K562 (cell line): ENCODE measurements around the gene KIAA0513. TPM values are rescaled to one million over a fixed set of nuclear protein-coding genes. Genes with fewer than 3 reads are reported as not detected.

Source experiments
- ETS2 ChIP-seq: IDR thresholded peaks from 2 replicates; pipeline ENCODE4 v1.6.1; 2016; ENCODE audit warnings: borderline replicate concordance, missing genetic modification characterization, mild to moderate bottlenecking, moderate library complexity, missing compliant biosample characterization; ENCODE audit not compliant: poor library complexity, severe bottlenecking
- MEIS2 ChIP-seq: fragments of 450-650 bp; IDR thresholded peaks from 2 replicates; pipeline ENCODE4 v1.6.1; 2014; ENCODE audit warnings: mild to moderate bottlenecking; ENCODE audit not compliant: partially characterized antibody
- POLR2AphosphoS2 ChIP-seq: IDR thresholded peaks from 2 replicates; pipeline ENCODE4 v1.6.1; 2012; ENCODE audit warnings: low read length, improper control_type of control experiment
- POLR2G ChIP-seq: fragments of 200-400 bp; formaldehyde crosslinking; IDR thresholded peaks from 2 replicates; pipeline ENCODE4 v1.6.1; 2017; ENCODE audit warnings: low read depth, mild to moderate bottlenecking, antibody characterized with exemption, low read length, moderate library complexity
- PURB ChIP-seq: sonication (generic); formaldehyde crosslinking; IDR thresholded peaks from 2 replicates; pipeline ENCODE4 v1.9.0; 2021; ENCODE audit warnings: low read depth, mild to moderate bottlenecking, missing genetic modification reagents
- SMARCB1 ChIP-seq: IDR thresholded peaks from 2 replicates; pipeline ENCODE4 v1.6.1; 2011; ENCODE audit warnings: improper control_type of control experiment, low read depth; ENCODE audit not compliant: insufficient read length
- STAT5B ChIP-seq: fragments of 250-450 bp; sonication (Bioruptor Pico); IDR thresholded peaks from 2 replicates; pipeline ENCODE4 v1.8.0; 2021; ENCODE audit warnings: mild to moderate bottlenecking, inconsistent platforms
- WHSC1 ChIP-seq: IDR thresholded peaks from one replicate; pipeline ENCODE4 v1.6.1; 2012; ENCODE audit warnings: low read length, control low read depth, inconsistent platforms
- XRCC3 ChIP-seq: fragments of 450-650 bp; IDR thresholded peaks from 2 replicates; pipeline ENCODE4 v1.6.1; 2017; ENCODE audit warnings: mild to moderate bottlenecking, moderate library complexity
- polyA plus RNA-seq, 8 experiments: library from polyadenylated mRNA; depleted of rRNA in 4 of 8; stranded (reverse) in 5 of 8; unstranded in 3 of 8; fragments of >200 nt; fragmentation: Nextera tagmentation in 2 of 8; fragmentation: Illumina TruSeq in 1 of 8; extraction: Ambion mirVana in 2 of 8; extraction: Trizol in 1 of 8; gene quantifications; 2 replicates each; pipeline versions ENCODE4 v1.2.1 to v1.2.3, GENCODE V29; 2011 to 2014; ENCODE audit warnings: inconsistent platforms in 1 of 8, missing spikeins in 1 of 8
- total RNA-seq, 7 experiments: library from RNA; depleted of rRNA in 6 of 7; stranded (reverse); fragments of >200 nt in 6 of 7; fragmentation: Illumina TruSeq in 2 of 7; extraction: Trizol in 2 of 7; gene quantifications; 2 replicates each; pipeline versions ENCODE4 v1.2.1 to v1.2.3, GENCODE V29; 2011 to 2021; ENCODE audit warnings: low replicate concordance in 1 of 7
- TF ChIP-seq, protein P1 (sequence below): fragments of 250-450 bp; sonication (Bioruptor Pico); IDR thresholded peaks from 2 replicates; pipeline ENCODE4 v1.5.0; 2021; ENCODE audit warnings: mild to moderate bottlenecking, moderate library complexity

The KIAA0513 gene
- total and polyA plus RNA-seq, 9 of the 15 experiments (the other 6 are each of a cell fraction or from before 2014, with no cell fraction given), result 0.18 to 13.7 (median 10.2) TPM

DNA sequence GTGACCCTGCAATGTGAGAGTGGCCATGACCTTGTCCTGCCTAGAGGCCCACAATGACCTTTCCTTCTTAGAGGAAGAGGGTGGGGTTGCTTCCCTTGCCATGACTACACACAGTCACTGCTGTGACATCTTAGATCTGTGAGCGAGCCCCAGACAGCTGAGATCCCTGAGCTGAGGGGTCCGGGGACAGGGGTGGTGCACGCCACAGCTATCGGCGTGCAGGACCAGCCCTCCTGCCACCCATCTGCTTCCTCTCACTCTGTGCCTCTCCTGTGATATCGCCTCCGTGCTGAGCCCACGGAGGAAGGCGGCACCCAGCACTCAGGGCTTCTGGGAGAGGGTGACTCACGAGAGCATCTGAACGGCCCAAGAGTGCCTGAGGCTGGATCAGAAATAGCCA, 35.2 kb downstream of the KIAA0513 start (continued):
- TF ChIP-seq, protein P1, sequence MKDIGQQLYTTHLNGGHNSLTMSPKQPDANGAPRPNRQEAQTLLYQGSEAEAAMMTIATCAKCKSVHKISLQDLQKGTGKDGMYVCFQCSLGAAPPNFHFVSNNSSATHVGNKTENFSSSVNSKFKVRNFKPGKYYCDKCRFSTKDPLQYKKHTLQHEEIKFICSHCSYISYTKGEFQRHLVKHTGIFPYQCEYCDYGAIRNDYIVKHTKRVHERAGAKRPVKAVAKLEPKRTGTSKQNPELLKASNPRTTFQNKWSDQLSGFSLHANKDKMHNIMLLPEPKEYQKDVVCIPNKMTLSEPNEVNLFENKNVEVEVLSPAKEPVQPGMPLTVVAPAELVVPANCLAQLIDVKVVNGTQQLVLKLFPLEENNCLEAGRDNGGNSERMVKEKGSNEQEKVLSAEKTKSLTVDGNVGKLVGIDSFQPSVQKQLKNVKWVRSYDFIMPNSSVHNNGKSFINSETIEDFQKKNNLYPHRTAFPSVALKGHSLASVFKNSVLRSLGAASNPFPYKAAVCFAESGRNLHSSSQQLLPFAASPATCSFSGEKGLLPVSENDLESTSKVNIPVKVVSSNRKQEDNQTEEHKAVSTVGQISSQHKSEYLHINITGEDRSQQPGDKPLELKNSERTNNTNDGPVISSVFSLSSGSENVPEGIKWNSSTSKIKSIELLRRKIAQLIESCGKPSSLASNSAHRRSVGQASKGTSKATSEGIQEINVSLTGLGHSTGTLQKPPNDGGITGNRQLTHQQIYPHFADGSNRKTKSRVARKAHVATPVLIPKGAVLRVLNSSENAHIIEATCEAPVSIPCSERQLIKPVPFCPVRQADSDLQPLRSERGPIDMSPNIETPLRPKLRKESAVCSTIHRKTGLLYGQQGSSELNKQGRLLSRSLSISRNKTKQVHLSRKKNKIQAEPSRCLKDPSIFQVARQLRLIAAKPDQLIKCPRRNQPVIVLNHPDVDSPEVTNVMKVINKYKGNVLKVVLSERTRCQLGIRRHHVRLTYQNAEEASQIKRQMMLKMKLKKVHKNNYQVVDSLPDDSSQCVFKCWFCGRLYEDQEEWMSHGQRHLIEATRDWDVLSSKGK (CRISPR knock-in tag), result no peak
- TF ChIP-seq POLR2G (peak; percentile 38), STAT5B (no peak), WHSC1 (no peak), MEIS2 (peak; percentile 29), POLR2AphosphoS2 (no peak), PURB (CRISPR knock-in tag) (no peak), ETS2 (no peak), SMARCB1 (no peak), XRCC3 (no peak)
